ENCODE results near the gene ULK4.
A peak's percentile ranks its signal among the peaks of the same experiment; 100 is the strongest.
"Not testable (repeated sequence)": the region's sequence is repeated elsewhere in the genome, so short reads cannot be mapped to it uniquely, and the experiment has no call there.

The ULK4 gene

DNA sequence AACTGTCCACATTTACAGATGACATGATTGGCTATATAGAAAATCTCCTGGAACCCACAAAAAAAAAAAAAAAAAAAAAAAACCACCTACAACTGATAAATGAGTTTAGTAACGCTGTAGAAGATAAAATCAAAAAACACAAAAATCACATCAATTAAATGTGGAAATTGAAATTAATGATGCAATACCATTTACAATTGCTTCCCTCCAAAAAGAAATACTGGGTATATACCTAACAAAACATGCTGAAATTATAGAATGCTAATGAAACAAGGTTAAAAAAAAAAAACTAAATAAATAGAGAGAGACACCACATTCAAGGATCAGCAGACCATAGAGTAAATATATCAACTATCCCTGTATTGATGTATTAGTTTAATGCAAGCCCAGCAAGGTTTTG lies 215.7 kb downstream of the ULK4 start:
- no peak for DNase-seq

DNA sequence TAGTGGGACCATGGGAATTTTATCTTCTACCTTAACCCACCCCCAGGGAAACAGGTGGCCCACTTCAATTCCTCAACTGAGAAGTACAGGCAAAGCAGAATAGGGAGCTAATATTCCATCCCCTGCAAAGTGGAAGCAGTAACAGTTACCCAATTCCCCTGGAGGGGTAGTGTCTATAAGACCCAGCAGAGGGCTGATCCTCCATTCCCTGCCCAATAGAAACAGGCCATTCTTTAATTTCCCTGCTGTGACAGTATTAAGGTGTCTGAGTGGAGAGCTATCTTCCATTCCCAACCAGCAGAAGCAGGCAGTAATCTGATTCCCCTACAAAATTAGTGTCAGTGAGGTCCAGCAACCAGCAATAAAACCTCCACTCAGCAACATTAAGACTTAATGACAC lies 219.8 kb downstream of the ULK4 start:
- no peak for DNase-seq

DNA sequence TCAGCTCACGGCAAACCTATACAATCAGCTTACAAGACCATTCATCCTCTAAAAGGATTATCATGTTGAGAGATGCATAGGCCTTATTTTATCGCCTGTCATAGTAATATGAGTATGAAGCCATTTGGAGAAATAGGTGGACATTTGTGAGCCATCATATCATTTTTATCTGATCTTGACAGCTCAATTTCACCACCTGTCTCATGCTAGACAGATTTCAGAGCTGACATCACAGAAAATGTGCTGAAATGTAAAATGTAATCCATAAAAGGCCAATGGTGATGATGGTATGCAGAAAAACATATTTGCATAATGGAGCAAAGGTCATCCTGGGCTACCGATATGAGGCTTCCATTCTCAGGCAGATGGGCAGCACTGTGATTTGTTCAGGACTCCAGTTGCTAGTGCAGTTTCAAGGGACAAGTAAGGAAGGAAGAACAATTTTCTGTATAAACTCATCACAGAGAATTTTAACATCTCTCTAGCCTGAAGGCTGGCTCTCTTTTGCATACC lies 221.5 kb downstream of the ULK4 start:
- DNase-seq = no peak

GRCh38 chr3:41726891-41727290 lies 235.0 kb downstream of the ULK4 start:
- no peak for DNase-seq

DNA sequence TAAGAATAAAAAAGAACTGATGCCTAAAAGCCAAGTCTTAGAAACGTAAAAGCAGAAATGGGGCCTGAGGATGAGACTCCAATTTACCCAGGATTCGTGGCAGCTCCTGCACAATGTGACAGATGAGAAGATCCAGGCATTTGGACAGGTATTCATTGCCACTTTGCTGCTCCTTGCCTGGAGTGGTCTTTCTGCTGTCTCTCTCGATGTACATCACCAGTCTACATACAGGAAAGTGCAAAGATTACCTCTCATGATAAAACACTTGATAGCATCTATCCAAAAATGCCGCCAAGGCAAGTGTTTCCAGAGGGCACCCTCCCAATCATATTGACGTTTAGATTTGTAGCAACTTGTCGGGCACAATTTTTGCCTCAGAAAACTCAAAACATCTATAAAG lies 244.3 kb downstream of the ULK4 start:
- DNase-seq = no peak

DNA sequence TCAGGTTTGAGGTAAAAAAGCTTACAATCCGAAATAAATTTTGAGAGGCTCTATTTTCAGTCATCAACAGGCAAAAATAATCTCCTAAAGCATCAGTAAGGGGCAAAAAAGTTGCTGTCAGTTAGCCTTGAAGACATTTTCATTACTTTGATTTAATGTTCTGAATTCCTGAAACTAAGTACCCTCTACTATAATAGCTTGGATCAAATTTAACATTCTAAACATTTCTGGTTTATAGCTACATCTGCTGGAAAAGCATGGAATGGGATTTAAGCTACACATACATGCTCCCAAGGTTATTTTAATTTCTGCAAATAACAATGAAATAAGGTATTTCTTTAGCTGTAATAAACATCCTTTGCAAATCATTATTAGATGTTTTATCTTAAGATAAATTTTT lies 245.4 kb downstream of the ULK4 start:
- DNase-seq = no peak

DNA sequence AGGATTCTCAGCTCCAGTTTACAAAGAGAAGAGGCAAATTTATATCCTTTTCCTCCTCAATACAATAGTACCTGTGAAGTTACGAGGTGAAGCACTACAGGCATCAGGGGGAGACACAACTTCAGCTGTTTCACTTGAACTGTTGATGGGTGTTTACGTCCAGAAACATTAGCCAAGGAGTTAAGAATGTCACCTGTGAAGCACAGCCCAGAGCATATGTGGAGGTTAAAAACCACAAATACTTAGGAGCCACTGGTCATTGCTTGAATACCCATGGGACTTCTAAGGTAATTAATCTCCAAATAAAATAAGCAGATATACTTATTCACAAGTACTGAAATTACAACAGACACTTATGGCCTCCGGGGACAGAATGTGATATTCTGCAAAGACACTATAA lies 246.5 kb downstream of the ULK4 start:
- no peak for DNase-seq

DNA sequence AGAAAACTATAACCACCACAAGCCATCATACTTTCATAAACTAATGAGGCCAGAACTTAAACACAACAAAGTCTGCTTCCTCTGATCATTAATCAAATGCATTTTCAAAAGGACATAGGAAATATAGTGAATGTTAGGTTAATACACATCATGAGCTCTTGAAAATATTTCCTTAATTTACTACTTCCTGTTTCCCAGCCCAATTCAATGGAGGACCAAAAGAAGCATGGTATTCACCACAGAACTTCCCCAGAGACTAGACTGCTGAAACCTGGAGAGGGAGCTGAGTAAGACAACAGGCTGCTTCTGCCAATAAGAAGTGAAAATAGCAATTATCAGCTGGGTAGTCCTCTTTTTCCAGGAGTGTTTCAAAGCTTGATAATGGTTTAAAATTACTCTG lies 250.3 kb downstream of the ULK4 start:
- DNase-seq = no peak

DNA sequence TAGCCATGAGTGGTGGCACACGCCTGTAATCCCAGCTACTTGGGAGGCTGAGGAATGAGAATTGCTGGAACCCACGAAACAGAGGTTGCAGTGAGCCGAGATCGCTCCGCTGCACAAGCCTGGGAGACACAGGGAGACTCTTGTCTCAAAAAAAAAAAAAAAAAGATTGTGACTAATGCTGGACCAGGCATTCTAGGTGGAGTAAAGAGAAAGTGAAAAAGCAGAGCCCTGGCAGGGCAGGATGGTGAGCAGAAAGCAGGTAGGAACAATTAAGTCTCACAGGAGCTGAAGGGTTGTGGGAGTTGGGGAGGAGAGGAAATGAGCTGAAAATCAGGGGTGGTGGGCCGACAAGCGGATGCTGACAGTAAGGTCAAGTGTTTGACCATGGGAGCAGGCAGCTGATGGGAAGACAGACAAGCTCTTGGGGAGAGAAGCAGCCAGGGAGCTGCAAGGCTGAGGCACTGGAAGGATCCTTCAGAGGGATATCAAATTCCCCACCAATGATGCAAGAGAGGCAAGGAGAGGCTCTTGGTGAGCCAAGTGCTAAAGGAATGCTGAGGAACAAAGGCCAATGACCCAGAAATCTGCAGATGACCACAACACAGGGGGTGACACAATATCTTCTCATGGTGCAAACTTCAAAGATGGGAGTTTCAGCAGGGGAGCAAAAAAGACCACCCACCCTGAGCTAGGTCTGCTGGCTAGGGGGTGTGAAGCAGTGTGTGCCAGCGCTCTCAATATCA lies 251.1 kb downstream of the ULK4 start:
- no peak for DNase-seq

DNA sequence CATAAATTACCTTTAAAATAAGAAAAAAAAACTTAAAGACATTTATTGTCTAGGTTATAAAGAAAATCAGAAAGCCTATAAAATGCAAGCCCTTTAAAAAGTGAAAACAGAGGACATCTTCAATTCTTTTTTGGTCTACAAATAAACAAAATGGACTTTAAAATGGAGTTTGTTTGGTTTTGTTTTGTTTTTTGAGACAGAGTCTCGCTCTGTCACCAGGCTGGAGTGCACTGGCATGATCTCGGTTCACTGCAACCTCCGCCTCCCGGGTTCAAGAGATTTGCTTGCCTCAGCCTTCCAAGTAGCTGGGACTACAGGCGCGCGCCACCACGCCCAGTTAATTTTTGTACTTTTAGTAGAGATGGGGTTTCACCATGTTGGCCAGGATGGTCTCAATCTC lies 252.7 kb downstream of the ULK4 start:
- not testable (repeated sequence) for DNase-seq

DNA sequence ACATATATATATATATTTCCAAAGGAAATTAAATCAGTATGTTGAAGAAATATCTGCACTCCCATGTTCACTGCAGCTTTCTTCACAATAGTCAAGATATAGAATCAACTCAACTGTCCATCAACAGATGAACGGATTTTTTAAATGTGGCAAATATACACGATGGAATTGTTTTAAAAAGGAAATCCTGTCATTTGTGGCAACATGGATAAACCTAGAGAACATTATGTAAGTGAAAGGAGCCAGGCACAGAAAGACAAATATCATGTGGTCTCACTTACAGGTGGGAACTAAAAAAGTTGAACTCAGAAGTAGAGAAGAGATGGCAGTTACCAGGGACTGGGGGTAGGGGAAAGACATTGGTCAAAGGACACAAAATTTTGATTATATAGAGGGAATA lies 253.7 kb downstream of the ULK4 start:
- DNase-seq = no peak

DNA sequence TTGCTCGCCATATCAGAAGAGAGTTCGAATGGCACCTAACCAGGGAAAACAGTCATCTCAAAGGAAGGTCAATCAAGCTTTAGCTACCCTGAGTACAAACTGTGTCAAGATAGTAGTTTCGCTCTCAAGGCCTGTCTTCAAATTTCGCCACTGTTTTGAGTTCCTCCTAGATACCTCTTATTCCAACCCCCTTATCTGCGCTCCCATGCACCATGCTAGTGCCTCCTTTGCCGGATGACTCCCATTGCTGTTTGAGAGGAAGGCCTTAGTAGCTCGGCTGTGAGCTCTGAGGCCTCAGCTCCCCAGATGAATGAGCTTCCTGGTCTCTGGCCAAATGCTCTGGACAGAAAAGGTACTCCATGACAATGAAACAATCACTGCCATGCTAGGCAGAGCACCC lies 256.0 kb downstream of the ULK4 start:
- no peak for DNase-seq

GRCh38 chr3:41701191-41701698 lies 260.7 kb downstream of the ULK4 start:
- DNase-seq = no peak

DNA sequence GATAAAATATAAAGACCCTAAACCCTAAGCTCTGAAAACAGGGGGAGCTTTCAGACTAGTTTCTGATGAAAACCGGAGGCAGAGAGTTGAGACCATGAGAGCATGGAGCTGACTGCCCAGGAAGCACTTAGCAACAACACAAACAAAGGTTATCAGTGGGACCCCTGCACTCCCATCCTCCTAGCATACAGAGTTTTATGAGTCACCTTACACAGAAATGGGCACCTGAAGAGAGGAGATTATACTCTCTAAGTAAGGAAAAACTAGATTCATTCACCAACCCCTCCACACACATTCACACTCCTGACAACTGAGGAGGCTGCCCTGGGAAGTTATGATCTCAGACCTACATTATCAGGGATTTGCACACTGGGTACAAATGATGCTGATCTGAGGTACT lies 261.7 kb downstream of the ULK4 start:
- no peak for DNase-seq

DNA sequence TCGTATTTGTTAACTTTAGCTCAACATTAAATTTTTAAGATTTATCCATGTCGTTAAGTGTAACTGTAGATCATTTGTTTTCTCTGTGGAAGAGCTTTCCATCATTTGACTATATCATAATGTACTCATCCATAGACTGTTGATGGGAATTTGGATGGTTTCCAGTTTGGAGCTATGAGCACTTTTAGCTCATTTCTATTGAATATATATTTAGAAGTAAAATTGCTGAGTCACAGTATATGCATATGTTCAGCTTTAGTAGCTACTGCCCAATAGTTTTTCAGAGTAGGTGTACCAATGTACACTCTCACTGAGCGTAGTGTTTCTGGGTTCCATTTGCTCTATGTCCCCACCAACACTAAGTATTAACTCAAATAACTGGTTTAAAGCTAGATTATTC lies 263.0 kb downstream of the ULK4 start:
- DNase-seq = no peak

DNA sequence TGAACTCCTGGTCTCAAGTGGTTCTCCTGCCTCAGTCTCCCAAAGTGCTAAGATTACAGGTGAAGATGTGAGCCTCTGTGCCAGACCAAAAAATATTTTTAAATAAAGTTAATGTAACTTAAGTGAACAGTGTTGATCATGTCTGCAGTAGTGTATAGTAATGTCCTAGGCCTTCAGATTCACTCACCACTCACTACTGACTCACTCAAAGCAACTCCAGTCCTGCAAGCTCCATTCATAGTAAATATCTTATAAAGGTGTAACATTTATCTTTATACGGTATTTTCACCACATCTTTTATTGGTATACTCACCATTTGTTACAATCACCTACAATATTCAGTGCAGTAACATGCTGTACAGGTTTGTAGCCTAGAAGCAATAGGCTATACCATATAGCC lies 264.2 kb downstream of the ULK4 start:
- DNase-seq = no peak

GRCh38 chr3:41695806-41696205 lies 266.1 kb downstream of the ULK4 start:
- DNase-seq = peak; percentile 32

- DNase-seq = no peak
Observed at GRCh38 chr3:41693799-41694198, 268.1 kb downstream of the ULK4 start.

- no peak for DNase-seq
Observed at GRCh38 chr3:41690766-41691563, 270.9 kb downstream of the ULK4 start.

GRCh38 chr3:41688595-41689380 lies 273.1 kb downstream of the ULK4 start:
- no peak for DNase-seq

GRCh38 chr3:41684797-41685735 lies 276.8 kb downstream of the ULK4 start:
- no peak for DNase-seq

Data from activated T-cell treated with anti-CD3 and anti-CD28 coated beads, Interleukin-2, amount 50 U/mL, for 48 hours (primary cell).